ENCODE measurements around the gene PRKCQ.

PRKCQ gene

GRCh38 chr10:6579904-6580278, at the start of gene PRKCQ:
TSS of gene PRKCQ (minus strand) at chr10:6580276. CDS start at chr10:6515135, 65,141 bp downstream.
- Mint-ChIP-seq H3K4me3 (peak within 1 kb of the TSS; percentile 88 to 93 (median 93)), H3K27me3 (ENCODE audit: low read depth) (peaks cover 51% of the 10 kb centered on the region), H3K9me3 (no peaks in the 10 kb centered on the region), H3K36me3 (ENCODE audit: low read depth) (peaks cover 8% of the 10 kb centered on the region), H3K4me1 (peaks cover 18% of the 10 kb centered on the region), H3K27ac (peak within 1 kb of the TSS; percentile 62 to 95 (median 89))
- no peak for TF ChIP-seq CTCF (IDR thresholded peaks at IDR 0.05; ENCODE audit: unreplicated experiment in 3 of 3)

- Mint-ChIP-seq H3K27ac (no peak overlapping the region), H3K4me1 (peaks cover 6% of the 10 kb centered on the region), H3K27me3 (ENCODE audit: low read depth) (peaks cover 11% of the 10 kb centered on the region), H3K4me3 (no peak overlapping the region), H3K36me3 (ENCODE audit: low read depth) (no peaks in the 10 kb centered on the region), H3K9me3 (no peaks in the 10 kb centered on the region)
- no peak for TF ChIP-seq CTCF (IDR thresholded peaks at IDR 0.05; ENCODE audit: unreplicated experiment in 3 of 3)
These were observed 45.4 kb upstream of the PRKCQ start for GRCh38 chr10:6625428-6625827.

DNA sequence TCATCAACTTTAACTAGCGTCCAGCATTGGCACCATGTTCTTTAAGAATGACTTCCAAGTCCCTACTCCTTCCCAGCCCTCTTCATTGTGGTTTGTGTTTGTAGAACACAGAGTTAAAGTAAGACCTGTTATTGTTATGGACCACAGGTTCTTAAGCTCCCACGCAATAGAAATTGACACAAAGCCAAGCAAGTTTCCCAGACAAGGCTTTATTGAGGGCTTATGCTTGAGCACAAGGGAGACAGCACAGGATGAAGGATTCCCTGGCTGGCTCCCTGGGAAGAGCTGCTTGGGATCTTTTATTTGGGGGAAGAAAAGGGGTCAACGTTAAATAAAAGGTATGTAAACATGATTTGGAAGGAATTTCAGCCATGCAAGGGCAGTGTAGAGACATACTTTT, 44.3 kb upstream of the PRKCQ start:
- H3K27me3 Mint-ChIP-seq (ENCODE audit: low read depth): peaks cover 9% of the 10 kb centered on the region
- no peaks in the 10 kb centered on the region for H3K36me3 Mint-ChIP-seq (ENCODE audit: low read depth)
- no peak overlapping the region for H3K27ac Mint-ChIP-seq
- H3K9me3 Mint-ChIP-seq: no peaks in the 10 kb centered on the region
- H3K4me3 Mint-ChIP-seq: no peak overlapping the region
- no peak for TF ChIP-seq CTCF (IDR thresholded peaks at IDR 0.05; ENCODE audit: unreplicated experiment in 3 of 3)
- H3K4me1 Mint-ChIP-seq: peaks cover 6% of the 10 kb centered on the region

GRCh38 chr10:6622921-6623320, 42.8 kb upstream of the PRKCQ start:
- H3K27me3 Mint-ChIP-seq (ENCODE audit: low read depth): peaks cover 8% of the 10 kb centered on the region
- peaks cover 6% of the 10 kb centered on the region for H3K4me1 Mint-ChIP-seq
- no peaks in the 10 kb centered on the region for H3K36me3 Mint-ChIP-seq (ENCODE audit: low read depth)
- H3K4me3 Mint-ChIP-seq: no peak overlapping the region
- no peaks in the 10 kb centered on the region for H3K9me3 Mint-ChIP-seq
- TF ChIP-seq CTCF (IDR thresholded peaks at IDR 0.05; ENCODE audit: unreplicated experiment in 3 of 3): no peak
- no peak overlapping the region for H3K27ac Mint-ChIP-seq

GRCh38 chr10:6621536-6621935, 41.5 kb upstream of the PRKCQ start:
- Mint-ChIP-seq H3K27me3 (ENCODE audit: low read depth) (peaks cover 8% of the 10 kb centered on the region), H3K9me3 (no peaks in the 10 kb centered on the region), H3K4me3 (no peak overlapping the region), H3K4me1 (peaks cover 6% of the 10 kb centered on the region), H3K27ac (no peak overlapping the region), H3K36me3 (ENCODE audit: low read depth) (no peaks in the 10 kb centered on the region)
- TF ChIP-seq CTCF (IDR thresholded peaks at IDR 0.05; ENCODE audit: unreplicated experiment in 3 of 3): no peak

GRCh38 chr10:6619660-6620059, 39.6 kb upstream of the PRKCQ start:
- Mint-ChIP-seq H3K36me3 (ENCODE audit: low read depth) (no peaks in the 10 kb centered on the region), H3K4me1 (peaks cover 6% of the 10 kb centered on the region)

More at GRCh38 chr10:6619660-6620059, 39.6 kb upstream of the PRKCQ start:
- H3K9me3 Mint-ChIP-seq: peaks cover 3% of the 10 kb centered on the region
- H3K4me3 Mint-ChIP-seq: no peak overlapping the region
- H3K27me3 Mint-ChIP-seq (ENCODE audit: low read depth): peaks cover 8% of the 10 kb centered on the region
- H3K27ac Mint-ChIP-seq: no peak overlapping the region
- no peak for TF ChIP-seq CTCF (IDR thresholded peaks at IDR 0.05; ENCODE audit: unreplicated experiment in 3 of 3)
